Uterus (tissue), 4 donors: ENCODE results near the gene TOR1AIP1. TPM values are rescaled to one million over a fixed set of nuclear protein-coding genes. Genes with fewer than 3 reads are reported as not detected.

Experiments used
- DNase-seq, 2 donors: peaks; one replicate each; pipeline ENCODE4 v3.0.0-alpha.2; 2019 to 2020
- H3K27ac ChIP-seq, 2 donors: fragments of 200-600 bp; sonication (generic); 1 replicate in 1 of 2; 2 replicates in 1 of 2; pipeline ENCODE4 v1.5.1; 2016 to 2018
- H3K27me3 ChIP-seq, 2 donors: fragments of 200-600 bp; sonication (generic); one replicate each; pipeline ENCODE4 v1.5.1; 2018 to 2019; ENCODE audit warnings: control low read depth in 1 of 2
- H3K36me3 ChIP-seq, 2 donors: fragments of 200-600 bp; sonication (generic); one replicate each; pipeline ENCODE4 v1.5.1; 2019; ENCODE audit warnings: control low read depth in 1 of 2
- H3K4me1 ChIP-seq, 2 donors: fragments of 200-600 bp; sonication (generic); one replicate each; pipeline ENCODE4 v1.5.1; 2018 to 2019; ENCODE audit warnings: control low read depth in 1 of 2
- H3K4me3 ChIP-seq, 2 donors: fragments of 200-600 bp; sonication (generic); 1 replicate in 1 of 2; 2 replicates in 1 of 2; pipeline ENCODE4 v1.5.1; 2018 to 2019; ENCODE audit warnings: mild to moderate bottlenecking in 1 of 2
- H3K9me3 ChIP-seq, 2 donors: fragments of 200-600 bp; sonication (generic); one replicate each; pipeline ENCODE4 v1.5.1; 2019; ENCODE audit warnings: control low read depth in 1 of 2
- POLR2A ChIP-seq, 2 donors: fragments of 450-650 bp; IDR thresholded peaks; one replicate each; pipeline ENCODE4 v1.6.1; 2016; ENCODE audit warnings: antibody characterized with exemption in 2 of 2, mild to moderate bottlenecking in 1 of 2, moderate library complexity in 1 of 2
- intact Hi-C: fragments of 100-400 bp; cut with DNase I; formaldehyde crosslinking; loops from one replicate; pipeline ENCODE4 v1.15.1; 2023; ENCODE audit warnings: low total_unique reads
- total RNA-seq, 4 donors: library from RNA; depleted of rRNA in 3 of 4; stranded (reverse); fragments of >200 nt in 3 of 4; gene quantifications; one replicate each; pipeline versions ENCODE4 v1.1.0 to v1.2.4, GENCODE V29; 2014 to 2023
- TF ChIP-seq, protein P1 (sequence below), 4 experiments: fragments of 200-600 bp in 2 of 4; fragments of 450-650 bp in 2 of 4; sonication (generic) in 2 of 4; IDR thresholded peaks; one replicate each; pipeline ENCODE4 v1.5.1; 2016 to 2019; ENCODE audit warnings: antibody characterized with exemption in 4 of 4, mild to moderate bottlenecking in 2 of 4, moderate library complexity in 1 of 4
- donor health status: DM: yes; HTN: yes; CAD: no.

Gene TOR1AIP1
- total RNA-seq, 4 donors from 2014 or later: 56.9 to 90.8 (median 72.0) TPM

DNA sequence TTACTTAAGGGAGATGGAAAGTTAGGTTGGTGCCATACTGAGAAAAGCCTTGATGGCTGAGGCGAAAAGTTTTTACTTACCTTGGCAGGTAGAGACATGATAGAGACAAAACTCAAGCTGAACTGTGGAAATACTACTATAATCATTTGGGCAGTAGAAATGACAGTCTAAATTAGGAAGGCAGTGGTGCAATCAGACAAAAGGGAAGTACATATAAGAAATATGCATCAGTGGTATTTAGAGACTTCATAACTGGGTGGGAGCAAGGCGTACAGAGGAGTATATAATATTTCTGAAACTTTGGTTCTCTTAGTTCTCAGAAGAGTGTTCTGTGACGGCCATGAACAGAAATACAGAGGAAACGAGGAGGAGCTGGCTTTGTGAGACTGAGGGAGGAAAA, 70.1 kb downstream of the TOR1AIP1 start:
- intact Hi-C loops: no loop called here
- H3K36me3 ChIP-seq: no peaks in the 10 kb centered on the region
- no peak overlapping the region for H3K27ac ChIP-seq
- TF ChIP-seq, protein P1, sequence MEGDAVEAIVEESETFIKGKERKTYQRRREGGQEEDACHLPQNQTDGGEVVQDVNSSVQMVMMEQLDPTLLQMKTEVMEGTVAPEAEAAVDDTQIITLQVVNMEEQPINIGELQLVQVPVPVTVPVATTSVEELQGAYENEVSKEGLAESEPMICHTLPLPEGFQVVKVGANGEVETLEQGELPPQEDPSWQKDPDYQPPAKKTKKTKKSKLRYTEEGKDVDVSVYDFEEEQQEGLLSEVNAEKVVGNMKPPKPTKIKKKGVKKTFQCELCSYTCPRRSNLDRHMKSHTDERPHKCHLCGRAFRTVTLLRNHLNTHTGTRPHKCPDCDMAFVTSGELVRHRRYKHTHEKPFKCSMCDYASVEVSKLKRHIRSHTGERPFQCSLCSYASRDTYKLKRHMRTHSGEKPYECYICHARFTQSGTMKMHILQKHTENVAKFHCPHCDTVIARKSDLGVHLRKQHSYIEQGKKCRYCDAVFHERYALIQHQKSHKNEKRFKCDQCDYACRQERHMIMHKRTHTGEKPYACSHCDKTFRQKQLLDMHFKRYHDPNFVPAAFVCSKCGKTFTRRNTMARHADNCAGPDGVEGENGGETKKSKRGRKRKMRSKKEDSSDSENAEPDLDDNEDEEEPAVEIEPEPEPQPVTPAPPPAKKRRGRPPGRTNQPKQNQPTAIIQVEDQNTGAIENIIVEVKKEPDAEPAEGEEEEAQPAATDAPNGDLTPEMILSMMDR (IDR thresholded peaks at IDR 0.05): no peak
- TF ChIP-seq POLR2A (IDR thresholded peaks at IDR 0.05): no peak
- no peak overlapping the region for H3K4me3 ChIP-seq
- H3K4me1 ChIP-seq: no peaks in the 10 kb centered on the region
- H3K9me3 ChIP-seq: no peaks in the 10 kb centered on the region
- H3K27me3 ChIP-seq: no peaks in the 10 kb centered on the region
- DNase-seq: no peak

GRCh38 chr1:179953974-179954492, 71.9 kb downstream of the TOR1AIP1 start:
- DNase-seq: peak; percentile 26 to 59
- Histone ChIP-seq H3K9me3 (no peaks in the 10 kb centered on the region), H3K36me3 (no peaks in the 10 kb centered on the region), H3K4me1 (no peaks in the 10 kb centered on the region), H3K27me3 (no peaks in the 10 kb centered on the region), H3K27ac (peak overlapping the region; percentile 93 to 97), H3K4me3 (peak overlapping the region; percentile 84)
- no peak for TF ChIP-seq POLR2A (IDR thresholded peaks at IDR 0.05)
- TF ChIP-seq, protein P1 (IDR thresholded peaks at IDR 0.05): peak in 2 of 4 experiments; percentile 6 to 33
- intact Hi-C loops: no loop called here

DNA sequence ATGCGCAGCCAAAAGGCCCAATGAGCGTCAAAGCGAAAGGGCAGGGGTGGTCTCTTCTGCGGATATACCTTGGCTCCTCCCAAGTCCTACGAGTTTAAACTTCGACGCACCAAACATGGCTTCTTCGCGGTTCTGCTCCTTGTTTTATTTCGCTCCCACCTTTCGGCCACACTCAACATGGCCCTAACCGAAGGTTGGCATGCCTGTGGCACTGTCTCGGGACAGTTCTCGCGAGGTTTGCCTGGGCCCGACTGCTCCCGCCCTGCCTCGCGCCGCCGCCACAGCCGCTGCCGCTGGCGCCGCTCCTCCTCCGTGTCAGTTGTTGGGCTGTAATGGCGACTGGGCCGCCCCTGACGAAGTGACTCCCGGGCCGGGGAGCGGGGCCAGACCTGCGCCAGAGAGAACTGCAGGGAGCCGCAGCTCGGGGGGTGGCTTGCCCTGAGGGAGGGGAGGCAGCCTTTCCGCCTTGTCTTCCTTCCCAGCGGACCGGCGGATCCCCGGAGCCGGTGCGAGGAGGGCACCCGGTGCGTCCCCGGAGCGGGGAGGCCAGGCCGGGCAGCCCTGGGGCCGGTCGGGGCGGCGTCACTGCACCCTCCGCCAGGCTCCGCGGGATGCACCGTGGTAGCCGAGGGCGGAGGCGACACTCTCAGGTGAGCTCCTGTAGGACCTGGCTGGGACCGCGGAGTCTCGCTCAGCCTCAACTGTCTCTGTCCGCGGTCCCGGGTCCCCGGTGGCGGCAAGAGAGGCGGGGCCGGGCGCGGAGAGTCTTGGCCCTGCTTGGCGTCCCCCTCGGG, 72.6 kb downstream of the TOR1AIP1 start, which contains the start of gene CEP350:
Gene CEP350 (plus strand): TSS at position 318 of the 794 bp plus-strand sequence. CDS start 31,372 bp downstream, outside the sequence.
- peak; percentile 98 for DNase-seq
- Histone ChIP-seq H3K27me3 (no peaks in the 10 kb centered on the region), H3K27ac (peak within 1 kb of the TSS; percentile 93 to 97), H3K4me3 (peak within 1 kb of the TSS; percentile 84), H3K4me1 (no peaks in the 10 kb centered on the region), H3K36me3 (no peaks in the 10 kb centered on the region), H3K9me3 (no peaks in the 10 kb centered on the region)
- intact Hi-C loops: no loop called here
- TF ChIP-seq, protein P1 (IDR thresholded peaks at IDR 0.05): peak in 1 of 4 experiments; percentile 2
- peak; percentile 80 to 83 for TF ChIP-seq POLR2A (IDR thresholded peaks at IDR 0.05)

GRCh38 chr1:179955287-179955680, 73.2 kb downstream of the TOR1AIP1 start:
- H3K36me3 ChIP-seq: no peaks in the 10 kb centered on the region
- DNase-seq: no peak
- no peaks in the 10 kb centered on the region for H3K4me1 ChIP-seq
- intact Hi-C loops: no loop called here
- H3K27ac ChIP-seq: peak overlapping the region; percentile 93 to 97
- peak overlapping the region; percentile 84 for H3K4me3 ChIP-seq
- no peaks in the 10 kb centered on the region for H3K9me3 ChIP-seq
- no peak for TF ChIP-seq POLR2A (IDR thresholded peaks at IDR 0.05)
- TF ChIP-seq, protein P1 (IDR thresholded peaks at IDR 0.05): no peak
- no peaks in the 10 kb centered on the region for H3K27me3 ChIP-seq

- intact Hi-C loops: no loop called here
- H3K4me1 ChIP-seq: no peaks in the 10 kb centered on the region
Measured at GRCh38 chr1:179955731-179956130, 73.6 kb downstream of the TOR1AIP1 start.

More at GRCh38 chr1:179955731-179956130, 73.6 kb downstream of the TOR1AIP1 start:
- H3K27me3 ChIP-seq: no peaks in the 10 kb centered on the region
- TF ChIP-seq POLR2A (IDR thresholded peaks at IDR 0.05): no peak
- TF ChIP-seq, protein P1 (IDR thresholded peaks at IDR 0.05): no peak
- H3K4me3 ChIP-seq: peak overlapping the region; percentile 84
- no peaks in the 10 kb centered on the region for H3K36me3 ChIP-seq
- H3K9me3 ChIP-seq: no peaks in the 10 kb centered on the region
- DNase-seq: no peak
- peak overlapping the region; percentile 93 to 97 for H3K27ac ChIP-seq
